Stimulated activated CD4-positive, alpha-beta T cell treated with anti-CD3 and anti-CD28 coated beads, TNF-alpha, amount 100 ng/mL, for 24 hours (primary cell): Measurements from ENCODE around the gene RGS10.

Experiments
- DNase-seq, 3 experiments: peaks; one replicate each; pipeline ENCODE4 v3.0.0-alpha.2; 2020; ENCODE audit warnings: low read depth in 3 of 3

Gene RGS10

DNA sequence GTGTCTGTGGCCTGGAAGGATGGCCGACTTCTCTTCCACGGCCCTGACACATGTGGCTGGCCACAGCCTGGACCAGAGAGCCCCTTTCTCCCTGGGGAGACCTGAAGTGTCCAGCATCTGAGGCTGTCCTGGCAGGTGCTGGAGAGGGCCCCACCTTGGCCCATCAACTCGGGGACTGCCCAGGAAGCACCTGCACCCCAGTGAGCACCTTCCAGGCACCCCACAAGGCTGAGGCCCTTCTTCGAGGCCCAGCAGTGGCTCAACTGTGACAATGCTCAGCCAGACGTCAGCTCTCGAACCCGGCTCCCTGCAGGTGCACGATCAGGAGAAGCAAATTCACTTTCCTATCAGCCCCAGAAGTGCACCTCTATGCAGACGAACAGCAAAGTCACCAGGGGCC is 24.3 kb downstream of the RGS10 start:
- DNase-seq: no peak

DNA sequence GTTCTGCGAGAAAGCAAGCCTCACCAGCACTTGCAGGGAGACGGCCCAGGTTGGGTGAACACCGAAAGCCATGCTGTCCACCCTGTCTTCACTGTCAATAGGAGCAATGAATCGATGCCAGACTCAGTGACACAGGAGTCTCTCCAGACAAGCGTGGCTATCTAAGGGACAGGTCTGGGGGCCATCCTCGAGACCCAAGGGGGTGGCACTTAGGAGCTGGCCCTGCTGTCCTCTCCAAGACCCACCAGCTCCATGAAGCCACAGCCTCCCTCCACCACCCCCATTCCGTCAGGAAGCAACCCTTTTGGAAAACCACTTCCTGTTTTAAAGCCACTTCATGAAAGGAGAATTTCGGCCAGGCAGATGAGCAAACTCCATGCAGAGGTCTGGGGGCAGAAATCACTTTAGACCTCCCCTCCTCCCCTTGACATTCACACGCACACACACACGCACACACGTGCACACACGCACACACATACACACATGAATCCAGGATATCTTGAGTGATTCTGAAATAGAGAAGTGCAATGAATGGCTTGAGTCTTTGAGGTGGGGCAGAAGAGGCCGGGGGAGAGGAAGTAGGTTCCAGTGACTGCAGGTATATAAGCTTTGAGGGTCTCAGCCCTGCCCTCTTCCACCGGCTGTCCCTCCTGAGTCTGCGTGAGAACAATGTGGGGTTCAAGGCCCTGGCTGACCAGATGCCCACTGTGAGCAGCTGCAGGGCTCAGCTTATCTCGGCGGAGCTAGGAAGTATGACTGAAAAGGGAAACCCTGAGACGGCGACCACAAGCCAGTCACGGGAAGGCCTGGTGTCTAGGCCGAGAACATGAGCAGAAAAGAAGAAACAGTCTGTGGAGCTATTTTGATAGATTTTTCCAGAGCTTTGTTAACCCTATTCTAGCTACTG is 25.0 kb downstream of the RGS10 start:
- peak in 1 of 3 experiments; percentile 65 for DNase-seq

DNA sequence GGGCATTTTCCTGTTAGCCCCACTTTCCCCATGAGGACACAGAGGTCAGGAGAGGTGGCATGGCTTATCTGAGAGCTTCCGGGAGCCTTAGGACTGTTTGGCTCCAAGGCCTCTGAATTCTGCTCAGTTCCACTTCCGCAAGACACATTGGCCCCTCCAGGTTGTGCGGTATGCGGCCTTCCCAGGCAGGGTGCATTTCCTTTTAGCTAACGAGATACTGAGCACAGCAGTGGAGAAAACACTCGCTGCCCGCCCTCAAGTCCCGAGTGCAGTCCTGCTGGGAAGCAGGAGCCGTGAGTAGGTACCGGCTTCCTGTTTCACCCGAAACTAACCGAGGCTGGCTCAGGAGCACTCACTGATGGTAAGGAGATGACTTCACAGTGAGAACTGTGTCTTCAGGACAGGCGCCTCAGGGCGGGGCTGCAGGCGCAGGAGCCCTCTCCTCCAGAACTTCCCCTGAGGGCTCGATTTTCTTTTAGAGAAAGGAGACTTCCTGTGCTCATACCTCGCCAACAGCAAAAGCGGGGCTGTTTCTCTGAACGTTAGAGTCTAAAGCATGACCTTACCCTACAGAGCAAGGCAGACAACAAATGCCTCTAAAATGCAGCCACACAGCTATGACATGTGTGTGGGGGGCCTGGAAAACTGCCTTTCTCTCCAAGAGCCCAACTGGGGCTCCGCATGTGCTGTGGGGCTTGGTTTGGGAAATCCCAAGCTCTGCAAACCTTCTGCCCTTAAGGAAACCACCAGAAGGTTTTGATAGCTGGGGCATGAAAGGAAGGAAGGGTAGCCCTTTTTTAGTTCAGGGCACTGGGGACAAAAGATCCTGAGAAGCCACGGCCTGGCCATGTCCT is 25.9 kb downstream of the RGS10 start:
- DNase-seq: peak; percentile 37 to 77 (median 59)

DNA sequence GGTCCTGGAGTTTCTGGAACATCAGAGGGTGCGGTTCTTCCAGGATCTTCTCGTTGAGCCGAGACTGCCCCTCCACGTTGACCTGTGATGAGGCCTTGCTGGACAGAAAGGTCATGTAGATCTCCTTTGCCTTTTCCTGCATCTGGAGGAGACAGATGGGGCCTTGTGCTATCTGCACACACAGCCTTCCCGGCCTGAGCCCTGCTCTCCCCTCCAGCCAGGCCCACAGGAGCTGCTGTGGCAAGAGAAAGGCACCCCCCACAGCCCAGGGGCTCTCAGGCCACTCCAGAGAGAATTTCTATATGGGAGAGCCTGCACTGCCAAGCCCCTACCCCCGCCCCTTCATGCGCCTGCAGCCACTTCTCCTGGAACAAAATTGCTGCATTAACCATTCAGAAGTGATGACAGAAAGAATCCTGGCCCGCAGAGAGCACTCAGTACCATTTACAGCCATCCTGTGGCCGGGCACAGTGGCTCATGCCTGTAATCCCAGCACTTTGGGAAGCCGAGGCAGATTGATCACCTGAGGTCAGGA is 26.9 kb downstream of the RGS10 start:
- no peak for DNase-seq

DNA sequence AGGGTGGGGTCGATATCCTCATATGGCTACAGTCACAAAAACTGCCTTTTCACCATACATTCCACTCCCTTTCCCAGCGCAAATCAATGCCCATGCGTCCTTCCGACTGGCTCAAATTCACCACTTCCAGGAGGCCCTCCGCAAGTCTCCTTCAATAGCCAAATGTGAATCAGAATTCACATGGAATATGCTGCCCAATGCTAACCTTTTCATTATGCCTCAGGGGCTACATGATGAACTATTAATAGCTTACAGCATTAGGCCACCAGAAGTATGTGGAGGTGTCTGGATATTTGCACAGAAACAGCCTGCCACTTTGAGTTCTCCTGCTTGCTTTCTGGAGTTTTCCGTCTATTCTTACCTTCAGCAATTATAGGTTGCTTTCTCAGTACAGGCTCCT is 27.7 kb downstream of the RGS10 start:
- DNase-seq: no peak

DNA sequence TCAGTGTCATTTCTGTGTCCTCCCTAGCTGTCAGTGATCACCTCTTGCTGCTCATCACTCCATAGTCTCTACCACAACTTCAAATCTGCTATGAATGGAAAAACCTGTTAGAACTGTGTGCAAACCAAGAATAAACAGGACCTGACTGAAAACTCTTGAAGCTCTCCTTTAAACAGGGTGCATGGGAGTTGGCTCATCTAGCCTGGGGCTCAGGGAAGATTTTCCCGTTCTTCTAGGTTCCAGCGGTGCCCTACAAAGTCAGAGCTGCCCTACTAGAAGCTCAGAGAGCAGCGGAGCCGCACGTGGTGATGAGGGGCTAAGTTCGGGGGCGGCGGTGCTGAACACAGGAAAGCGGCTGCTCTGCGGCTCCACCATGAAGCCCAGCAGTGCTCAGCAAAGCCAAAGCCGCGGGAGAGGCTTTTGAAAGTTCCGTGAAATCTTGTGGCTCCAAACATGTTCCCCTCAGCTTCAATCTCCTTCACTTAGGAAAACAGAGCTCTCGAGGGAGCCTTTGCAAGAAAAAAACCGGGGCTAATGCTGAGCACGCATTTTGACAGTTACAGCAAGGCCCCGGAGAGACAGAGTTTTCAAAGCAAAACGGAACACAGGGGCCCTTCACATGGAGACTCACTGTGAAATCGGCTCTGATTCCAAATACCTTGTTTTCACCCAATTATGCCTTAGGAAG is 30.5 kb downstream of the RGS10 start:
- no peak for DNase-seq

DNA sequence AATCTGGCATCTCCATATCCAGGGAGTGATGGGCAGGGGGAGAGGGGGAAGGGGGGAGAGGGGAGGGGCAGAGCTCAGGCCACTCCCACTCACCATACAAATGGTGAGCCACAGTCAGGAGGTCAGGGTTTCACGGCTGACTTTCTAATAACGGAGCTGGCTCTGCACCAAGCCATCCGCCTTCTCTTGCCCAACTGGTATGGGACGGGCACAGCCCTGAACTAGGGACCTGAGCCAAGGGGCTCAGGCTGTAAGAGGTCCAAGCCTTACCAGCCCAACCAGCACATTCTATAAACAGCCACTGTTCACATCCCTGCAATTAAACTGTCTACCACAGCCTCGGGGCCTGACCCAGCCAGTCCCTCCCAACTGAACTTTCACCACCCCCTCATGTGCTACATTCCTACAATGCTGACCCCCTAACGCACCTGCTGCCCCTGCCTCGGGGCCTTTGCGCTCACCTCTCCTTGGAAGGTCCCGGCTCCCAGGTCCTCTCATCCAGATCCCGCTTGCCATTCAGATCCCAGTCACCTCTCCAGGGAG is 32.5 kb downstream of the RGS10 start:
- DNase-seq: no peak

DNA sequence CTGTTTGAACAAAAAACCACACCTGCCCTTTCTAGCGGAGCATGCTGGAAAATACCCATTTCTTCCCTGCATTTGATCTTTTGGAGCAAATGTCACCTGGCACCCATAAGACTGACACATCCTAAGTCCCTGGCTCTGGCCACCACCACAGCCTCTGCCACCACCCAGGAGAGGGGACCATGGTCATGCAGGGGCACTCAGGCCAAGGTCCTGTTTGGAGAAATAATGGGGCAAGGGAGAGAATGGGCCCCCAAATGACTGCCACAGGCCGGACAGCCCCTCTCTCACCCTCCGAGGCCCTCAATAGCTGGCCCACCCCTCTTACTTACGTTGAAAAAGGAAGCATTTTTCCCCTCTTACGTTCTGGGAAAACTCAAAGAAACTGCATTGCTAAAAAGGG is 35.4 kb downstream of the RGS10 start:
- no peak for DNase-seq

DNA sequence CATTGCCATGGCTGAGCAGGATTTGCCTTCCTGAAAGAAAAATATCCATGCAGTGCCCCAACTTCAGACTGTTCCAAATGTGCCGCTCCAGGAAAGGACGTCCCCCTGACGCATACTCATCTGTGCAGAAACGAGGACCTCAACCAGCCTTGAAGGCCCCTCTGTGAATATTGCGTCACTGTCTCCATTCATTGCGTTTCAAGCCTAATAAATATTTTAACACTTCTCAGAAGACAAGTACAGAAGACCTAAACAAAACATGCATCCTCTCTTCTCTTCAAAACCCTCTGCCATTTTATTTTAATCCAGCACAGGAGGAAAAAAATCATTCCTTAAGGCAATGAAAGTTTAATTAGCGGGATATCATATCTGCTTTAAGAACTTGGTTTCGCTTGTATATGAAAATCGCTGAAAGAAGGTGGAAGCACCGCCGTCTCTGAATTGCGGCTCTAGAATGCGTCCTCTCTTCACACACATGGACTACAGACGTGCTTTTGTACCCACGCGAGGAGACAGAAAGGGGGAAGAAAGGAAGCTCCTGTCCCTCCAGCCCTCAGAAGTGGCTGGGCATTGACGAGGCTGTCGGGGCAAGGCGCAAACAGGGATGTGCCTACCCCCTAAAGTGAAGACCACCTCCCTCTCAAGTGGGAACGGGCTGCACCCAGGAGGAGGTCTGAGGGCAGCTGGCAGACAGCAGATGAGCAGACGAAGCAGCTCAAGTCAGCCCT is 36.8 kb downstream of the RGS10 start:
- DNase-seq: no peak

DNA sequence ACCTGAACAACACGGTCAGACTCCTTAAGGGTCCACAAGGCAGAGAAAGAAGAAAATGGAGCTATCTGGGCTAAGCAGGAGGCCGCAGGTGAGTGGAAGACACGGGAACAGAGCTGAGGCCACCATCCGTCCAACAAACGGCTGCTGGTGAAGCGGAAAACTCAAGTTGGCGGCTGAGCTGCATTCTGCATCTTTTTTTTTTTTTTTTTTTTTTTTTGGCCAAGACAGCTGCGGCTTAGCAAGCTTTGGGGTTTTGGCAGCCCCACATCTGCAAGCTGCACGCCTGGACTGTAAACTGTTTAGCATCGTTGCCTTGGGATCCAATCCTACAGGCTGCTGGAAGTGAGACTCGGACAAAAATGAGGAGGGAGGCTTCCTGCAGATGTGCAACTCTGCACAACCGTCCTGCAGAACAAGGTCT is 37.4 kb downstream of the RGS10 start:
- no peak for DNase-seq

DNA sequence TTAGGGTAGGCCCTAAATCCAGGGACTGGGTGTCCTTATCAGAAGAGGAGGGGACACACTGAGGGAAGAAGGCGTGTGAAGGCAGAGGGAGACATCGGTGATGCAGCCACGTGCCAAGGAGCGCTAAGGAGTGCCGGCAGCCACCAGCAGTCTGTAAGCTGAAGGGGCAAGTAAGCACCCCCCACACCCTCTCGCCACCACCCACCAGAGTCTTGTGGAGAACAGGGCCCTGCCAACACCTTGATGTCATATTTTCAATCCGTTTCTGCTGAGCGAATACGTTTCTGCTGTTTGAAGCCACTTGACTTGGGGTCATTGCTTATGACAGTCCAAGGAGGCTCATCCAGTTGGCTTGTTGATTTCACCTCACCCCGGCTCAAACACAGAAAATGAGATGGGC is 37.9 kb downstream of the RGS10 start:
- no peak for DNase-seq

DNA sequence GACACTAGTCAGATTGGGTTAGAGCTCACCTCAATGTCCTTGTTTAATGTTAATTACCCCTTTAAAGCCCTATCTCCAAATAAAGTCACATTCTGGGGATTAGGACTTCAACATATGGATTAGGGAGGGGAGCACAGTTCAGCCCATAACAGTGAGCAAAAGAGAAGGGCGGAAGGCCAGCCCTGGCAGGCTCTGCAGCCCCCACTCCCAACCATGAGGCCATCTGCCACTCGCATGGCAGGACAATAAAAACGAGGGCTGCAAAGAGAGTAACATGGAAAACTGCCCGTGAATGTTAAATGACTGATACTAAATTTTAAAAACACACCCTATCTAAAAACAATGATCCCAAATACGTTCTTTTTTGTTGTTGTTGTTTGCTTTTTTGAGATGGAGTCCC is 38.7 kb downstream of the RGS10 start:
- no peak for DNase-seq

DNA sequence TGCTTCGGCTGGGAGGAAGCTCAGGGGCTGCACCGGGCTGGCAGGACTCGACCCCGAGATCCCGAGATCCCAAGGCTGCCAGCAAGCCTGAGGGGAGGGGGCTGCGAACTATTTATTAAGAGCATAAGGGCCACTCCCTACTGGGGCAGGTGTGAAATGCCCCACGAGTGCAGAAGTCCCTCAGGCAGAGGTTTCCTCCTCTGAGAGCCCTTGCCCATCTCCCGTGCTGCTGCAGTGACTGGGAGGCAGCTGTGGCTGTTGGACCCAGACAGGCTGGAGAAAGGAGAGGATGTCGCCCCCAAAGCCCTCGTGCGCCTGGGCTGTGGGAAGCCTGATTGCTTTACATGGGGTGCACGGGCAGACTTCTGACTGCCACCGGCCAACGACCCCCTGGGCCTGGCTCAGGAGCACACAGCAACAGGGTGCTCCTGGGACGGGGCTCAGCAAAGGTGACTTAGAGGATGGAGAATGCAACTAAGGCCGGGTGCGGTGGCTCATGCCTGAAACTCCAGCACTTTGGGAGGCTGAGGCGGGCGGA is 39.8 kb downstream of the RGS10 start:
- DNase-seq: no peak

DNA sequence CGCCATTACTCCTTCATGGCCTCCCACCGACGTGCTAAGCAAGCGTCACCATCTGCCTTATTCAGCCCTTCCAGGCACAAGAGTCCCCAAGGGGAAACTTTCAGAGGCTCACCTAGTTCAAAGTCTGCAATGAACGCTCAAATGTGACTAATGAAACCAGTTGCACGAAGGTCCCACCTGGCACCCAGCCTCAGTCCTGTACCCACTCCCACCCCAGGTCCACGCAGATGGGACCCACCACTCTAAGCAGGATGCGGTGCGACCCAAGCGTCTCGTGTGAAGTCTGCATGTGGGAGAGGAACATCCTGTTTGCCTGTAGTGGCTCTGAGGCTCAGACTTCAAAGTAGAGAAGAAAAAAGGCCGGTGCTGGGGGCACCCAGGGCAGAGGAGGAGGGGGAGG is 40.3 kb downstream of the RGS10 start:
- DNase-seq: peak; percentile 53 to 77 (median 63)

DNA sequence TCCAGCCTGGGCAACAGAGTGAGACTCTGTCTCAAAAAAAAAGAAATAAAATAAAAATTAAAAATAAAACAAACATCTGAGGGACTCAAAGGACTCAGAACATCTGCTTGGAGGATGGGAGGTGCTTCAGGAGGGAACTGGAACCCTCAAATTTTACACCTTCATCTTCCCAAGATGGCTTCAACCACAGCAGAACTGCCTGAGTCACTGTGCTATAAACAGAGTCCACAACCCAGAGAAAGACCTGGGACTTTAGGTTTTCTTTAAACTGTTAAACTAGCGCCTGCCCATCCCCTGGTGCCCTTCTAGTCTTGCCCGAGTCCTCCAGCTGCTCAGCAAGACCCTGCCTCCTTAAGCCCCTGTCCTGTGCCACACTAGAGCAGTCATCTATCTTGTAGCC is 40.8 kb downstream of the RGS10 start:
- no peak for DNase-seq

DNA sequence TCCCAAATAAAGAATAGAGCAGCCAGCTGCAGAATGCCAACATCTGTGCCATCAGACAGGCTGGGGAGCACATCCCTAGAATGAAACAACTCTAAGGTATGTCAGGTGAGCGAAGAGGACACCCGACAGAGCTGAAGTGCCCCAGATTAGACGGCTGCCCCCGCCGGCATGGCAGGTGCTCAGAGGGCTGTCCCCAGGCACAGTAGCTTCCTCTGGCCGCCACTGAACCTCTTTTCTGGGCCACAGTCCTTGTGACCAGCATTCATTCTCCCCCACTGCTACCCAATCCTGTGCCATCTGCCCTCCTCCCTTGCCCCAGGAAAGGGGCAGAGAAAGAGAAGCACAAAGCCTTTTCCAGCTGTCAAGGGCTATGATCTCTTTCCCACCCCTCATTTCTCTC is 41.7 kb downstream of the RGS10 start:
- no peak for DNase-seq

DNA sequence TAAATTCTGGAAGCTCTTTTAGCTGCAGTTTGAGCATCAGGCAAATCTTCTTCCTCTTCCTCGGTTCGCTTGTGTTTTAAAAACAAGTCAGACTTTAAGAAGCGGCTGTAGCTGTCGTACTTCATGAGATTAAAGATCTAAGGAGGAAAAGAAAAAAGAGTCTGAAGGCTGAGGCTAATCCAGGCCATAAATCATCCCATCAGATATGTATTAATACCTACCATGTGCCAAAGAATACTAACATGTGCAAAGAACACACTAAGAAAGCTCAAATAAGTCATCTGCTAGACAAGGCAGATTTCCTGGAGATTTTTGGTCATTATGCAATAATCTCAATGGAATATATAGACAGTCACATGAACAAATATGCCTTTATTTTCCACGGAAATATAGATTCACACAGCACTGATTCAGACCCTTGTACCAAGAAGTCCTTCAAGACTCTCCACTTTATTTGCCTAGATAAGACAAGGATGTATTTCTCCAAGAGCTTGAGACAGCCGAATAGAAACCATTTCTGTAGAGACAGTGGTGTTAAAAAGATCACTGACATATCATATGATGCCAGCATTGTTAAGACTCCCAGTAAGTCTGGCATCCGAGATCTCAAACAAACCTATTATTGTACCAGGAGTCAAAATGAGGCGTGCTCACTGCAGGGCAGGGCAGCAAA is 42.3 kb downstream of the RGS10 start:
- DNase-seq: no peak

DNA sequence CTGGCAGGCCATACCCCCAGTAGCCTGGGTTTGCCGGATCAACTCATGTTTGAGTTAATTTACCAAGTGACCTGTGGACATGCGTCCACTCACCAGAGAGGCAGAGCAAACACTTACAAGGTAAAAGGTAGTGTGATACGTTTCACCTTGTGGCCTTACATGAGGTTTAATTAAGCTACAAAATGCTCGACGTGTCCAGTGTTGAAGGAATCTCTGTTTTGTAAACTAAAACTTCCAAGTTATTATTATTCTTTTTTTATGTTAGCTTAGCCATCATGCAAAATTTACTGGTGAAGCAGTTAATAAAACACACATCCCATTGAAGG is 42.9 kb downstream of the RGS10 start:
- no peak for DNase-seq

DNA sequence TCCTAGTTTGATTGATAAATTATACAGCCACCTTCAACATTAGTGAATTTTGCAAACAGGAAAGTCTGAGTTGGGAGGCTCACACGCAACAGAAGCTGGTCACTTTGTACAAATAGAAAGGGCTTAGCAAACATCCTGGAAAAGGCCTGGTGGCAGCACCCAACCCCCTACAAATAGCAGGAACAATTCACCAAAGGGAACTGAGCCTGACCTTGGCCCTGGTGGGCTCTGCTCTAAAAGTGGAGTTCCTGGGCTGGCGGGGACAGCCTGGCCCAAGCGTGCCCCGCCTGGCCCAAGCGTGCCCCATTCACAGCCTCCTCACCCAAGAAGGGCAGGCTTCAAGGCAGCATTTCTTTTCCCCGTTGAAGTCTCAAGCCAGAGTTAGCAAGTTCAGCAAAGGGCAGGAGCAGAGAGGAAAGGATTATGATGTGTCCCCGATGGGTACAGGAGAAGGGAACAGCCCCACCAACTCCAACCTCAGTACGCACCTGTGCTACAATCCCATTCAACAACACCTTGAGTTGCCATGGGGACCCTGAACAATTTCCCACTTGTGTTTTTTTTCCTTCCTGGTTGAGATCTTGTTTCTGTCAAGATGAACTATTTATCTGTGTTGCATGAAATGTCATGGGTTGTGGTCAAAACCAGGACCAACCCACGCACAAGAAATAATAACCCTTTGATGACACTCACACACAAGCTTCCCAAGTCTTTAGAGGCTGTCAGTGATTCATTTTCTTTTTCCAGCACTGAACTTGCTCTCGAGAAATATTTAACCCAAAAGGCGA is 43.4 kb downstream of the RGS10 start:
- no peak for DNase-seq

DNA sequence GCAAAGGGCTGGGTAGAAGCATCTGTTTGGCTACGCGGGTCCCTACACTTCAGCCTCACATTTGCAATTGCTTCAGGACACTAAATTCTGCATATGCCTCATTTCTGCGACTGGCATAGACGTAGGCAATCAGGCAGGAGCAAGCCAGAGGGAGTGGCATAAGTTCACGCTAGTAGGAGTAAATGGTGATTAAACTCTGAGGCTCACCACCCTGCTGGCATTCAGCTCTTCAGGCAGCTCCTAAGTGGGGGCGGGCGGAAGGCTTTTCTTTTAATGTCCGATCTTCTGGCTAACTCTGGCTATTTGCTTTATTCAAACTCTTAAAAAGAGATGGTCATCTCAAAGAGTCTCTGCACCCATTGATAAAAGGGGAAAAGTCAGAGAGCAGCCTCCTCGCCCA is 45.3 kb downstream of the RGS10 start:
- DNase-seq: no peak
